ENCODE results near the gene FOXP1. TPM values are rescaled to one million over a fixed set of nuclear protein-coding genes. Genes with fewer than 3 reads are reported as not detected.

FOXP1 gene
- total RNA-seq, 1 experiment from 2014 or later, result 31.8 TPM

DNA sequence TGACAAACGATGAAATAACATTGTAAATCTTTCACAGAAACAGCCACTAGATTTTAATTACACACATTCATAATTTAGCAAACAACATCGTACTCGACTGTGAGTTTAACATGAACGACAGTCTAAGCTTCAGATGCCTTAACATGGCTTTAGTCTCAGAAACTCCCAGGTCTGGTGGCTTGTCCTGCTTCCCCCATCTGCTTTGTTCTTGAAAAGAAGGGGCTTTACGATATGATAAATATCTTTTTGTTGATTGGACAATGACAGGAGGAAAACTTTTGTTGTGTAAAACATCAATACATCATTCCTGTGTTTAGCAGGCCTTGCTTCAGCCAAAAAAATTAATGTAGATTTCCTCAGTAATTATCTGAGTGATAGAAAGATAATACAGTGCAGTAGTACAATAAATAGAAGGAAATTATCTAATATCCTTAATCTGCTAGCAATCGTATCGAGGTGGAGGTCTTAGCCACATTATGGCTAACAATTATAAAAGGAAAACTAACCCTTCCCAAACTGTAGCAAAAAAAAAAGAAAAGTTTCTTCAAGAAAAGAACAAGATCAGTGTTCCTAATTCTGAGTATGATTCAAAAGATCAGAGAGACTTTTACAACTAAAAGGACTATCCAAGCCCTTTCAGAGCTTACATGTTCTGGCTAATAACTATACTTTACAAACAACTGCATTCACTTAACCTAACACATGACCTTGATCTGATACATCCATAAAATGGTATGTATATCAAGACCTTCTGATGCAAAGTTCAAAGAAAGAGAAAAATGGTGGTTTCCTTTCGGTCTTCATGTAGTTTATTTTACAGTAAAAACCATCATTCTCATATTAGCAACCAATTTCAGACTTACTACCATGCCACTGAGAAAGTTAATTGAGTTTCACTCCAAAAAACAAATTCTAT lies 535.7 kb downstream of the FOXP1 start:
- DNase-seq (ENCODE audit: low read depth), result no peak
- in situ Hi-C loops (cut with HindIII; ENCODE audit: low pct_unique_long_range_greater_than_20kb, low sequenced_read_pairs), result no loop called here

DNA sequence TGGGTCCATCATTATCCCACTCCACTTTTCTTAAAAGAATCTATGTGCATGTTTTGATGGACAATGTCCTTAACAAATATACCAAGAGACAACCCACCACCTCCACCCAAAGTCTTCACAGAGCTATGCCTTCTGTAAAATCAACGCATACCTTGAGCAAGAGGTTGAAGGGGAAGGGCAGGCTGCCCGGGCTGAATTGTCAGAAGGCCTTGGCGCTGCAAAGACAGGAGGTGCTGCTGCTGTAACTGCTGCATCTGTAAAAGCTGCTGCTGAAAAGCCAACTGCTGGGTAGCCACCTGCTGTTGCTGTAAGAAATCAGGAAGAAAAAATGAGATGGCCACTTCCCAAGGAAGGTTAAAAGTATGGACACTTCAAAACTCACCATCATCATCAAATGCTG lies 536.7 kb downstream of the FOXP1 start:
- in situ Hi-C loops (cut with HindIII; ENCODE audit: low pct_unique_long_range_greater_than_20kb, low sequenced_read_pairs), result no loop called here
- DNase-seq (ENCODE audit: low read depth), result no peak

- in situ Hi-C loops (cut with HindIII; ENCODE audit: low pct_unique_long_range_greater_than_20kb, low sequenced_read_pairs), result no loop called here
Measured at GRCh38 chr3:71045917-71046282, 537.6 kb downstream of the FOXP1 start.

GRCh38 chr3:71045212-71045916 lies 538.2 kb downstream of the FOXP1 start:
- in situ Hi-C loops (cut with HindIII; ENCODE audit: low pct_unique_long_range_greater_than_20kb, low sequenced_read_pairs), result no loop called here
- no peak for DNase-seq (ENCODE audit: low read depth)

More at GRCh38 chr3:71045917-71046282, 537.6 kb downstream of the FOXP1 start:
- DNase-seq (ENCODE audit: low read depth), result no peak

DNA sequence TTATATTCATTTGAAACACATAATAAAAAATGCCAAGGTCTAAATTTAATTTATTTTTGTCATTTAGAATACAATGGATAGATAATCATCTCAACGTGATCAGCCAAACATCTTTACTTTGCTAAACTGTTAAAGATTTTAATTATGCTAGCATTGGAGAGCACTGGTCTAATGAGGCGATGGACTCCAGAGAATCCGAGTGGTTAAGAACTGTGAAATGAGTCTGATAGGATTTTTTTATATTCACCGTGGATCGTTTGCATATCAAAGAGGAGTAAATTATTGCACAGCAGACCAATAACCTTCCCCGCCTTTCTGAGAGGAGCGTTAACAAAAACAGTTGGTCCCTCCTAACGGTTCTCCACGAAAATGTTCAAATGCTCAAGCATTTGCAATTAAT lies 540.8 kb downstream of the FOXP1 start:
- DNase-seq (ENCODE audit: low read depth), result no peak
- in situ Hi-C loops (cut with HindIII; ENCODE audit: low pct_unique_long_range_greater_than_20kb, low sequenced_read_pairs), result no loop called here

DNA sequence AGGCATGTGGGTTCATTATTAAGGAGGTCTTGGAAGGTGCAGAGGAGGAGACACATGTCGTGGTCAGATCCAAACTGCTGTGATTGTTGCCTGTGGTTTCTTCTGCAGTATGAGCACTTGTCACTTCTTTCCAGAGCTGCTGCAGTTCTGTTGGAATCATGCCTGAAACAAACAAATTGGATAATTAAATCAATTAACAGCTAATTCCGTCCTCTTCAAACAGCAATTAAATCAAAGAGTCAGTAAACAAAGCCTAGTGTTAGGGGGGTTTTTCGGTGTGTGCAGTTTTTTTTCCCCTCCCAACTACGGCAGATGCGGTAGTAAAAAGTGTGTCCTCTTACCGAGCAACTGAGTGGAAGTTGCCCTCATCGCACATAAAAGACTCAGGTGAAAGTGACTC lies 542.2 kb downstream of the FOXP1 start:
- in situ Hi-C loops (cut with HindIII; ENCODE audit: low pct_unique_long_range_greater_than_20kb, low sequenced_read_pairs), result no loop called here
- no peak for DNase-seq (ENCODE audit: low read depth)

- in situ Hi-C loops (cut with HindIII; ENCODE audit: low pct_unique_long_range_greater_than_20kb, low sequenced_read_pairs), result no loop called here
- no peak for DNase-seq (ENCODE audit: low read depth)
Measured at GRCh38 chr3:71039332-71039731, 544.2 kb downstream of the FOXP1 start.

GRCh38 chr3:71037775-71038174 lies 545.8 kb downstream of the FOXP1 start:
- in situ Hi-C loops (cut with HindIII; ENCODE audit: low pct_unique_long_range_greater_than_20kb, low sequenced_read_pairs), result no loop called here
- no peak for DNase-seq (ENCODE audit: low read depth)

DNA sequence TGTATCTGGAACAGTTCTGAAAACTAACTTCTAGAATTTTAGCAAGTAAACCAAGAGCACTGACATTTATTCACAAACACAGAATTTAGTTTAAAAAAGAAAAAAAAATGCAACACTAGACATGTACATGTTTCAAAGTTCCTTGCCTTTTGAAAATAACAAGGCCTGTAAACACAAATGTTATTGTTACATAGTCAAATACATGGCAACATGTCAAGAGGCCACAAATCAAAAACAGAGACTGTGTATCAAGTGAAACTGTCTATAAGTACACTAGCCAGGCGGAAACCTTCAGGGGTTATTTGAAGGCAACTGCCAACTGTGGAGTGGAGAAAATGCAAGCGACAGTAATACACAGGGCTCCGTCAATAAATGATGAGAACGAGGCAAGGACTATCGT lies 547.6 kb downstream of the FOXP1 start:
- no peak for DNase-seq (ENCODE audit: low read depth)
- in situ Hi-C loops (cut with HindIII; ENCODE audit: low pct_unique_long_range_greater_than_20kb, low sequenced_read_pairs), result no loop called here

GRCh38 chr3:71035314-71035713 lies 548.2 kb downstream of the FOXP1 start:
- no peak for DNase-seq (ENCODE audit: low read depth)
- in situ Hi-C loops (cut with HindIII; ENCODE audit: low pct_unique_long_range_greater_than_20kb, low sequenced_read_pairs), result no loop called here

GRCh38 chr3:71033681-71034220 lies 549.8 kb downstream of the FOXP1 start:
- no peak for DNase-seq (ENCODE audit: low read depth)
- in situ Hi-C loops (cut with HindIII; ENCODE audit: low pct_unique_long_range_greater_than_20kb, low sequenced_read_pairs), result no loop called here

GRCh38 chr3:71031914-71032521 lies 551.5 kb downstream of the FOXP1 start:
- DNase-seq (ENCODE audit: low read depth), result no peak
- in situ Hi-C loops (cut with HindIII; ENCODE audit: low pct_unique_long_range_greater_than_20kb, low sequenced_read_pairs), result no loop called here

DNA sequence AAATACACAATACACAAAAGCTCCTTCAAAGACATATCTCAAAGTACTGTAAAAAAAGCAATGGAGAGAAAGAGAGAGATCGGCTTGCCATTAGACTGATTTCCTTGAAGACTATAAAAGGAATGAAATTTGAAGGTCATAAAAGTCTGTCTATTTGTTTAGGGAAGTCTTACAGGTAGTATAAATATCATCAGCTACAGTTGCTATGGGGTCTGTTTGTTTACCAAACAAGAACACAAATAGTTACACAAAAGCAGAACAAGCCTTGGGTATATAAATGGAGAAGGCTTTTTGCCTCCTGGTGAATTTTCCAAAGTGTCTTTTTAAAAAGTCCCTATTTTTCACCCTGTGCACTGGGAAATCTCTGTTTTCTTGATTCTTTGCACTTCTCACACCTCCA lies 552.3 kb downstream of the FOXP1 start:
- in situ Hi-C loops (cut with HindIII; ENCODE audit: low pct_unique_long_range_greater_than_20kb, low sequenced_read_pairs), result no loop called here
- DNase-seq (ENCODE audit: low read depth), result no peak

DNA sequence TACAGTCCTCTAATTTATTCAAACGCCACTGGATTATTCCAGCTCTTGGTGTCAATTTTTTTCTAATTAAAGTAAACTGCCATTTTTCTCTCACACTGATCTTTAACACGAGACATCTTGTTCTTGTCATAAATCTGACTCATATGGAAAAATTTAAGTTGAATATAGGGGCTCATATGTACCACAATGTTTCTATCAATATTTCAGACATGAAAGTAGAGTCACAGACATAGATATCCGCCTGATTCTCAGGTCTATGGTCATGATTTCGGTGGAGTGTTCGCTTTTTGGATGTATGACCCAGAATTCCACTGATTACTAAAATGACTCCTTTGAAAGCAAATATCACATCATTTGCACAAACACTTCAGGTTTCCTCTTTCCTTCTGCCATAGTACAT lies 552.8 kb downstream of the FOXP1 start:
- in situ Hi-C loops (cut with HindIII; ENCODE audit: low pct_unique_long_range_greater_than_20kb, low sequenced_read_pairs), result no loop called here
- no peak for DNase-seq (ENCODE audit: low read depth)

DNA sequence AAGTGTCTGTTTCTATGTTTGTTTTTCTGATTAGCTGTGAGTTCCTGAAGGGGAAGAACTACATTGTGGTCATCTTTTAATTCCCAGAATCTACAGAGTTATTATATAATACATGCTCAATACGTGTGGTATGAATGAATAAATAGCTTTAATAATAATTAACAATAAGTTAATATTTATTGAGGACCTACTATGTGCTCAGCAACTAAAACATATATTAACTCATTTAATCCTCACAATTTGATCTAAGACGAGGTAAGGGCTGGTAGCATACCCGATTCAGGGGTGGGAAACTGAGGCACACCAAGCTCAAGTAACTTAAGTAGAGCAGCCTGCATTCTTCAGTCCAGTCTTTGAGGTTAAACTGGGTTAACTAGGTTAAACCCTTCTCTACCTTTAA lies 553.8 kb downstream of the FOXP1 start:
- in situ Hi-C loops (cut with HindIII; ENCODE audit: low pct_unique_long_range_greater_than_20kb, low sequenced_read_pairs), result no loop called here
- no peak for DNase-seq (ENCODE audit: low read depth)

GRCh38 chr3:71028802-71029201 lies 554.7 kb downstream of the FOXP1 start:
- in situ Hi-C loops (cut with HindIII; ENCODE audit: low pct_unique_long_range_greater_than_20kb, low sequenced_read_pairs), result no loop called here
- DNase-seq (ENCODE audit: low read depth), result no peak

GRCh38 chr3:71028184-71028583 lies 555.3 kb downstream of the FOXP1 start:
- no peak for DNase-seq (ENCODE audit: low read depth)
- in situ Hi-C loops (cut with HindIII; ENCODE audit: low pct_unique_long_range_greater_than_20kb, low sequenced_read_pairs), result no loop called here

GRCh38 chr3:71026634-71027578 lies 556.6 kb downstream of the FOXP1 start:
- in situ Hi-C loops (cut with HindIII; ENCODE audit: low pct_unique_long_range_greater_than_20kb, low sequenced_read_pairs), result no loop called here
- DNase-seq (ENCODE audit: low read depth), result no peak
